DMS153 treated with DMSO at 0.1 percent for 48 hours (cell line): ENCODE measurements around the gene CBX6.

Experiments used
- DNase-seq: peaks from one replicate; lab custom pipeline; 2025; ENCODE audit not compliant: unreplicated experiment; lab: John Stamatoyannopoulos, UW

CBX6 gene

GRCh38 chr22:38823076-38823475, 48.9 kb downstream of the CBX6 start:
- DNase-seq = no peak

GRCh38 chr22:38820020-38820419, 52.0 kb downstream of the CBX6 start:
- DNase-seq = no peak

- DNase-seq = no peak
Measured at GRCh38 chr22:38819387-38819940, 52.6 kb downstream of the CBX6 start.

GRCh38 chr22:38817196-38817595, 54.8 kb downstream of the CBX6 start:
- DNase-seq = no peak

GRCh38 chr22:38815842-38816241, 56.2 kb downstream of the CBX6 start:
- no peak for DNase-seq
